ENCODE data around the gene KLK4.
"Not testable (repeated sequence)": the region's sequence is repeated elsewhere in the genome, so short reads cannot be mapped to it uniquely, and the experiment has no call there.

Gene KLK4

DNA sequence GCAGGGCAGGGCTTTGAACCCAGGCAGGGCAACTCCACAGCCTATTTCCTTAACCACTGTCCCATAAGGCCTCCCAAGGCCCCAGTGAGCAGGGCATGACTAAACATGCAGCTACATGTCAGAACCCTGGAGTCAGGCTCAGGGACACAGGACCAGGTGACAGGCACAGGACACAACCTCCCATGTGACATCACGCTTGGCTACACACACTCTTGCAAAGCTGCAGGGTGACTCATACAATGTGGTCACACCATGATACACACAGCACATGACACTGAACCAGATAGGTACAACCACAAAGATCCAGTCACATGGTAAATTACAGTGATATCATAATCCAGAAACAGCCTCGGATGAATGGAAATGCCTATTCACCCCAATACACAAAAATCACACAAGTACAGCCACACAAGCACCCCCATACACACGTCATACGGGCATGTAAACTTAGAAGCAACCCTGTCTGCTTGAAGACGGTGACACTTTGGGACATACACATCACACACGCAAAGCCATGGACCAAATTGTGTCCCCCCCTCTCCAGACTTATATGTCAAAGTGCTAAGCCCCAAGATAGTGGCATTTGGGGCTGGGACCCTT is 14.5 kb downstream of the KLK4 start:
- Histone ChIP-seq H3K4me1 (ENCODE audit: low read length) (no peaks in the 10 kb centered on the region), H3F3A (ENCODE audit: insufficient read depth, low read length) (no peaks in the 10 kb centered on the region), H3K4me2 (ENCODE audit: low read depth, low read length) (no peak overlapping the region), H3K4me3 (ENCODE audit: low read length) (no peak overlapping the region), H3K27me3 (replicated peaks; ENCODE audit: insufficient read depth, low read length) (peaks cover 34% of the 10 kb centered on the region), H3K27ac (ENCODE audit: low read length) (no peak overlapping the region), H3K79me2 (ENCODE audit: low read length) (no peaks in the 10 kb centered on the region), H2AFZ (ENCODE audit: low read length) (no peak overlapping the region), H3K9me2 (replicated peaks; ENCODE audit: insufficient read depth, low read length) (no peaks in the 10 kb centered on the region), H3K9me3 (replicated peaks; ENCODE audit: insufficient read depth, low read length) (no peaks in the 10 kb centered on the region), H3K36me3 (replicated peaks; ENCODE audit: insufficient read depth, low read length) (no peaks in the 10 kb centered on the region), H3K9ac (ENCODE audit: low read length) (no peak overlapping the region), H4K20me1 (ENCODE audit: insufficient read depth, low read length) (no peaks in the 10 kb centered on the region)
- TF ChIP-seq EZH2phosphoT487 (IDR thresholded peaks at IDR 0.05; ENCODE audit: low read length) (no peak), EZH2 (optimal IDR thresholded peaks at IDR 0.05; ENCODE audit: low read depth, low read length) (no peak)
- TF ChIP-seq, protein P1, sequence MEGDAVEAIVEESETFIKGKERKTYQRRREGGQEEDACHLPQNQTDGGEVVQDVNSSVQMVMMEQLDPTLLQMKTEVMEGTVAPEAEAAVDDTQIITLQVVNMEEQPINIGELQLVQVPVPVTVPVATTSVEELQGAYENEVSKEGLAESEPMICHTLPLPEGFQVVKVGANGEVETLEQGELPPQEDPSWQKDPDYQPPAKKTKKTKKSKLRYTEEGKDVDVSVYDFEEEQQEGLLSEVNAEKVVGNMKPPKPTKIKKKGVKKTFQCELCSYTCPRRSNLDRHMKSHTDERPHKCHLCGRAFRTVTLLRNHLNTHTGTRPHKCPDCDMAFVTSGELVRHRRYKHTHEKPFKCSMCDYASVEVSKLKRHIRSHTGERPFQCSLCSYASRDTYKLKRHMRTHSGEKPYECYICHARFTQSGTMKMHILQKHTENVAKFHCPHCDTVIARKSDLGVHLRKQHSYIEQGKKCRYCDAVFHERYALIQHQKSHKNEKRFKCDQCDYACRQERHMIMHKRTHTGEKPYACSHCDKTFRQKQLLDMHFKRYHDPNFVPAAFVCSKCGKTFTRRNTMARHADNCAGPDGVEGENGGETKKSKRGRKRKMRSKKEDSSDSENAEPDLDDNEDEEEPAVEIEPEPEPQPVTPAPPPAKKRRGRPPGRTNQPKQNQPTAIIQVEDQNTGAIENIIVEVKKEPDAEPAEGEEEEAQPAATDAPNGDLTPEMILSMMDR (IDR thresholded peaks at IDR 0.05; ENCODE audit: low read length) = no peak
- DNase-seq = no peak

DNA sequence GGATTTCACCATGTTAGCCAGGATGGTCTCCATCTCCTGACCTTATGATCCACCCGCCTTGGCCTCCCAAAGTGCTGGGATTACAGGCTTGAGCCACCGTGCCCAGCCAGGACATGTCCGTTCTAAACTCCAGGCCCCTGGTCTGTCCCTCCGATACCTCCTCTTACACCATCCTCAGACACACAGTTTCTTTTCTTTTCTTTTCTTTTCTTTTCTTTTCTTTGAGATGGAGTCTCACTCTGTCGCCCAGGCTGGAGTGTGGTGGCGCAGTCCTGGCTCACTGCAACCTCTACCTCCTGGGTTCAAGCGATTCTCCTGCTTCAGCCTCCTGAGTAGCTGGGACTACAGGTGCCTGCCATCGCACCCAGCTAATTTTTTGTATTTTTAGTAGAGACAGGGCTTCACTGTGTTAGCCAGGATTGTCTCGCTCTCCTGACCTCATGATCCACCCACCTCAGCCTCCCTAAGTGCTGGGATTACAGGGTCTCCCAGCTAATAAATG is 15.1 kb downstream of the KLK4 start:
- not testable (repeated sequence) for H3K9me2 ChIP-seq (replicated peaks; ENCODE audit: insufficient read depth, low read length); H3K4me1 ChIP-seq (ENCODE audit: low read length); H3K9me3 ChIP-seq (replicated peaks; ENCODE audit: insufficient read depth, low read length); H3K4me2 ChIP-seq (ENCODE audit: low read depth, low read length); DNase-seq; H2AFZ ChIP-seq (ENCODE audit: low read length); H3K36me3 ChIP-seq (replicated peaks; ENCODE audit: insufficient read depth, low read length); H3K27ac ChIP-seq (ENCODE audit: low read length); H3F3A ChIP-seq (ENCODE audit: insufficient read depth, low read length); H3K79me2 ChIP-seq (ENCODE audit: low read length); H4K20me1 ChIP-seq (ENCODE audit: insufficient read depth, low read length); H3K9ac ChIP-seq (ENCODE audit: low read length); H3K4me3 ChIP-seq (ENCODE audit: low read length)
- peaks cover 29% of the 10 kb centered on the region for H3K27me3 ChIP-seq (replicated peaks; ENCODE audit: insufficient read depth, low read length)

DNA sequence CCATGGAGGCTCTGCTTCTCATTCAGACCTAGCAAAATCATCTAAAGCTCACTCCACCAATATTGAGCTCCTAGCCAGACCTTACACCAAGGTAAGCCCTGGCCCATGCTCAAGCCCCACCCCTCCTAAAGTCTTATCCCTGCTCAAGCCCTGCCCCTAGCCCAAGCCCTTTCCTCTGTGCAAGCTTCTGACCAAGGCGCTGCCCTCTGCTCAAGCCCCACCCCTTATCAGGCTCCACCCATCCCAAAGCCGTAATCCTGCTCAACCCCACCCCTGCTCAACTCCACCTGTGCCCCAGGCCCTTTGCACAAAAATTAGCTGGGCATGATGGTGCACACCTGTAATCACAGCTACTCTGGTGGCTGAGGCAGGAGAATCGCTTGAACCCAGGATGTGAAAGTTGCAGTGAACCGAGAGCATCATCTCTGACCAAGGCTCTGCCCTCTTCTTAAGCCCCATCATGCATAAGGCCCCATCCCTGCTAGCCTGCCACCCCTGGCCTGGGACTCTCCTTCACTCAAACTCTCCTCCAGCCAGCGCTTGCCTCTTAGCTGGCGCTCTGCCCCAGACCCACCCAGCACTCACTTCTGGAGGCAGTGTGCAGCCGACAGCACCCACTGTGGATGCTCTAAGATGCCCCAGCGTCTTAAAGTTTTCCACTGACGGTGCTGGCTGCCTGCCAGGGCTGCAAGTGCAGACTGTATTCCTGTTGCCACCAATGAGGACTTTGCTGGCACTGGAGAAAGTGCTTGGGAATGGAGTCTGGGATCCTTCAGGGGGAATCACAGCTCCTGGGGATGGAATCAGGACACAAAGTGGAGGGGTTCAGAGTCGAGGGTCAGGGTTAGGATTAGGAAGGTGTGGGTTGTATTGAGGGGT is 16.5 kb downstream of the KLK4 start:
- TF ChIP-seq, protein P1 (IDR thresholded peaks at IDR 0.05; ENCODE audit: low read length) = no peak
- no peak for TF ChIP-seq EZH2 (optimal IDR thresholded peaks at IDR 0.05; ENCODE audit: low read depth, low read length)
- TF ChIP-seq EZH2phosphoT487 (IDR thresholded peaks at IDR 0.05; ENCODE audit: low read length) = no peak
- H3K4me2 ChIP-seq (ENCODE audit: low read depth, low read length) = no peak overlapping the region
- H2AFZ ChIP-seq (ENCODE audit: low read length) = no peak overlapping the region
- H3K27ac ChIP-seq (ENCODE audit: low read length) = no peak overlapping the region
- no peaks in the 10 kb centered on the region for H4K20me1 ChIP-seq (ENCODE audit: insufficient read depth, low read length)
- peaks cover 22% of the 10 kb centered on the region for H3K27me3 ChIP-seq (replicated peaks; ENCODE audit: insufficient read depth, low read length)
- no peaks in the 10 kb centered on the region for H3K9me3 ChIP-seq (replicated peaks; ENCODE audit: insufficient read depth, low read length)
- H3K9ac ChIP-seq (ENCODE audit: low read length) = no peak overlapping the region
- no peaks in the 10 kb centered on the region for H3F3A ChIP-seq (ENCODE audit: insufficient read depth, low read length)
- H3K36me3 ChIP-seq (replicated peaks; ENCODE audit: insufficient read depth, low read length) = no peaks in the 10 kb centered on the region
- DNase-seq = no peak
- no peaks in the 10 kb centered on the region for H3K4me1 ChIP-seq (ENCODE audit: low read length)
- H3K4me3 ChIP-seq (ENCODE audit: low read length) = no peak overlapping the region
- no peaks in the 10 kb centered on the region for H3K79me2 ChIP-seq (ENCODE audit: low read length)
- no peaks in the 10 kb centered on the region for H3K9me2 ChIP-seq (replicated peaks; ENCODE audit: insufficient read depth, low read length)

Measured in MM.1S (cell line).